Activated gamma-delta T cell treated with anti-CD3 and anti-CD28 coated beads, Interleukin-2, amount 50 U/mL, for 16 hours (primary cell): Measurements from ENCODE around the gene TECTB.

ENCODE experiments used
- DNase-seq: peaks from one replicate; pipeline ENCODE4 v3.0.0-alpha.2; 2020; ENCODE audit warnings: low read depth

TECTB gene

GRCh38 chr10:112347709-112348671 lies 64.8 kb downstream of the TECTB start:
- no peak for DNase-seq

- no peak for DNase-seq
These were observed 65.6 kb downstream of the TECTB start for GRCh38 chr10:112348759-112349158.

- no peak for DNase-seq
These were observed 66.4 kb downstream of the TECTB start for GRCh38 chr10:112349521-112350085.

- no peak for DNase-seq
These were observed 67.9 kb downstream of the TECTB start for GRCh38 chr10:112351146-112351545.

GRCh38 chr10:112352044-112352443 lies 68.8 kb downstream of the TECTB start:
- no peak for DNase-seq

GRCh38 chr10:112353046-112353445 lies 69.8 kb downstream of the TECTB start:
- no peak for DNase-seq
